ENCODE data around the gene KHDRBS1.

DNA sequence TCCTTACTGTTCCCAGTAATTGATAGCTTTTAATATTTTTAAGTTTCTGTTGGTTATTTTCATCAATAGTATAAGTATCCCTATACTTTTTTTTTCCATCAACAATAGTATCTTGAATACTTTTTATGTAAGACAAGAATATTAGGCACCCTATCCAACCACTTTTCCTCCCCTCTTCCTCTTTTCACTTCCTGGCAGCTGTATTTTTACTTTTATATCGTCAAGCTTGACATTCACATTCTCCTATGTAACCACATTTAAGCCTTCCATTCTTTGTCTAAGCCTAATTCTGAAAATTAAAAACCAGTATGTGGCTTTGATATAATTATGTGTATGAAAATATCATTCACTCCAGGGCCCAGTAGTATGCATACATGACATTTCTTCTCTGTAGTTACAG is 68.4 kb downstream of the KHDRBS1 start:
- TF ChIP-seq, protein P1, sequence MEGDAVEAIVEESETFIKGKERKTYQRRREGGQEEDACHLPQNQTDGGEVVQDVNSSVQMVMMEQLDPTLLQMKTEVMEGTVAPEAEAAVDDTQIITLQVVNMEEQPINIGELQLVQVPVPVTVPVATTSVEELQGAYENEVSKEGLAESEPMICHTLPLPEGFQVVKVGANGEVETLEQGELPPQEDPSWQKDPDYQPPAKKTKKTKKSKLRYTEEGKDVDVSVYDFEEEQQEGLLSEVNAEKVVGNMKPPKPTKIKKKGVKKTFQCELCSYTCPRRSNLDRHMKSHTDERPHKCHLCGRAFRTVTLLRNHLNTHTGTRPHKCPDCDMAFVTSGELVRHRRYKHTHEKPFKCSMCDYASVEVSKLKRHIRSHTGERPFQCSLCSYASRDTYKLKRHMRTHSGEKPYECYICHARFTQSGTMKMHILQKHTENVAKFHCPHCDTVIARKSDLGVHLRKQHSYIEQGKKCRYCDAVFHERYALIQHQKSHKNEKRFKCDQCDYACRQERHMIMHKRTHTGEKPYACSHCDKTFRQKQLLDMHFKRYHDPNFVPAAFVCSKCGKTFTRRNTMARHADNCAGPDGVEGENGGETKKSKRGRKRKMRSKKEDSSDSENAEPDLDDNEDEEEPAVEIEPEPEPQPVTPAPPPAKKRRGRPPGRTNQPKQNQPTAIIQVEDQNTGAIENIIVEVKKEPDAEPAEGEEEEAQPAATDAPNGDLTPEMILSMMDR (conservative IDR thresholded peaks at IDR 0.05 in 1 of 2, IDR thresholded peaks at IDR 0.05 in 1 of 2; ENCODE audit: extremely low read depth in 1 of 2, insufficient read depth in 1 of 2, low read depth in 1 of 2, low read length in 2 of 2), result no peak
- TF ChIP-seq EZH2 (IDR thresholded peaks at IDR 0.05; ENCODE audit: borderline replicate concordance, low read length), result no peak
